Measurements from ENCODE around the gene ESPL1. TPM values are rescaled to one million over a fixed set of nuclear protein-coding genes. Genes with fewer than 3 reads are reported as not detected.
A peak's percentile ranks its signal among the peaks of the same experiment; 100 is the strongest.

ESPL1 gene
- total RNA-seq, 3 donors from 2014 or later = 0.33 to 1.3 (median 1.2) TPM

DNA sequence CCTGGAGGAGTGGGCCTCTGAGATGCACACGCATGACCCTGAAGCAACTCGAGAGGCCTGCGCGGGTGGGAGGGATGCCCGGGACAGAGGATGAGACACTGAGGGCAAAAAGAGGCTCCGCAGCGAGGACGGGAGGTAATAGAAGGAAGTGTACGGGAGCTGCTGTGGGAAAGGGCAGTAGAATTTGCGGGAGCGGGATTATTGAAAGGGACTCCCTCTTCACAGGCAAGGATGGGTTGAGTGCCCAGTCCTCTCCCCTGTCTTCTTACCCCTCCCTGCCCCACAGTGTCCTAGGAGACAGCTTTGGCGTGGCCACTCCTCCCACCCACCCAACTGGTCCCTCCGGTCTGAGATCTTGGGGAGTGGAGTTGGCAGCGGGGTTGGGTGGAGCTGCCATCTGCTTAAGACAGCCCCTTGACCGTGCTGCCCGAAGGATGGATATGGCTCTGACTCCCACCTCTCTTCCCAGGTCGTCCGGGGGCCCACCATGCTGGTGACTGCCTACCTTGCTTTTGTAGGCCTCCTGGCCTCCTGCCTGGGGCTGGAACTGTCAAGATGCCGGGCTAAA, 15.7 kb upstream of the ESPL1 start:
- Histone ChIP-seq H3K9me3 (no peaks in the 10 kb centered on the region), H3K36me3 (no peaks in the 10 kb centered on the region), H3K4me3 (peak overlapping the region; percentile 76 to 97 (median 88)), H3K4me1 (peaks cover 0 to 11% of the 10 kb centered on the region in 2 donors), H3K27ac (peak overlapping the region; percentile 84 to 97), H3K27me3 (no peaks in the 10 kb centered on the region)
- TF ChIP-seq POLR2AphosphoS5 (IDR thresholded peaks at IDR 0.05) = no peak
- TF ChIP-seq POLR2A (IDR thresholded peaks at IDR 0.05) = no peak
- TF ChIP-seq, protein P1, sequence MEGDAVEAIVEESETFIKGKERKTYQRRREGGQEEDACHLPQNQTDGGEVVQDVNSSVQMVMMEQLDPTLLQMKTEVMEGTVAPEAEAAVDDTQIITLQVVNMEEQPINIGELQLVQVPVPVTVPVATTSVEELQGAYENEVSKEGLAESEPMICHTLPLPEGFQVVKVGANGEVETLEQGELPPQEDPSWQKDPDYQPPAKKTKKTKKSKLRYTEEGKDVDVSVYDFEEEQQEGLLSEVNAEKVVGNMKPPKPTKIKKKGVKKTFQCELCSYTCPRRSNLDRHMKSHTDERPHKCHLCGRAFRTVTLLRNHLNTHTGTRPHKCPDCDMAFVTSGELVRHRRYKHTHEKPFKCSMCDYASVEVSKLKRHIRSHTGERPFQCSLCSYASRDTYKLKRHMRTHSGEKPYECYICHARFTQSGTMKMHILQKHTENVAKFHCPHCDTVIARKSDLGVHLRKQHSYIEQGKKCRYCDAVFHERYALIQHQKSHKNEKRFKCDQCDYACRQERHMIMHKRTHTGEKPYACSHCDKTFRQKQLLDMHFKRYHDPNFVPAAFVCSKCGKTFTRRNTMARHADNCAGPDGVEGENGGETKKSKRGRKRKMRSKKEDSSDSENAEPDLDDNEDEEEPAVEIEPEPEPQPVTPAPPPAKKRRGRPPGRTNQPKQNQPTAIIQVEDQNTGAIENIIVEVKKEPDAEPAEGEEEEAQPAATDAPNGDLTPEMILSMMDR (IDR thresholded peaks at IDR 0.05) = peak in 1 of 3 donors; percentile 21
- intact Hi-C loops (cut with DNase I; ENCODE audit: low total_unique reads) = loop anchor here (5.0 kb wide), 1 partner anchor 35 kb away; no protein-coding TSS in a partner anchor
- DNase-seq (ENCODE audit: low spot score in 2 of 2) = peak; percentile 60 to 72

DNA sequence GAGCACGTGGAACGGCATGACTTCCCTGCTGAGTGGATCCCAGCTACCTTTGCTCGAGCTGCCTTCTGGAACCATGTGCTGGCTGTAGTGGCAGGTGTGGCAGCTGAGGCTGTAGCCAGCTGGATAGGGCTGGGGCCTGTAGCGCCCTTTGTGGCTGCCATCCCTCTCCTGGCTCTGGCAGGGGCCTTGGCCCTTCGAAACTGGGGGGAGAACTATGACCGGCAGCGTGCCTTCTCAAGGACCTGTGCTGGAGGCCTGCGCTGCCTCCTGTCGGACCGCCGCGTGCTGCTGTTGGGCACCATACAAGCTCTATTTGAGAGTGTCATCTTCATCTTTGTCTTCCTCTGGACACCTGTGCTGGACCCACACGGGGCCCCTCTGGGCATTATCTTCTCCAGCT, 14.8 kb upstream of the ESPL1 start:
- TF ChIP-seq POLR2A (IDR thresholded peaks at IDR 0.05) (no peak), POLR2AphosphoS5 (IDR thresholded peaks at IDR 0.05) (no peak)
- H3K4me3 ChIP-seq = peak overlapping the region in 2 of 3 donors; percentile 76 to 97
- intact Hi-C loops (cut with DNase I; ENCODE audit: low total_unique reads) = loop anchor here (5.0 kb wide), 1 partner anchor 36 kb away; no protein-coding TSS in a partner anchor

DNA sequence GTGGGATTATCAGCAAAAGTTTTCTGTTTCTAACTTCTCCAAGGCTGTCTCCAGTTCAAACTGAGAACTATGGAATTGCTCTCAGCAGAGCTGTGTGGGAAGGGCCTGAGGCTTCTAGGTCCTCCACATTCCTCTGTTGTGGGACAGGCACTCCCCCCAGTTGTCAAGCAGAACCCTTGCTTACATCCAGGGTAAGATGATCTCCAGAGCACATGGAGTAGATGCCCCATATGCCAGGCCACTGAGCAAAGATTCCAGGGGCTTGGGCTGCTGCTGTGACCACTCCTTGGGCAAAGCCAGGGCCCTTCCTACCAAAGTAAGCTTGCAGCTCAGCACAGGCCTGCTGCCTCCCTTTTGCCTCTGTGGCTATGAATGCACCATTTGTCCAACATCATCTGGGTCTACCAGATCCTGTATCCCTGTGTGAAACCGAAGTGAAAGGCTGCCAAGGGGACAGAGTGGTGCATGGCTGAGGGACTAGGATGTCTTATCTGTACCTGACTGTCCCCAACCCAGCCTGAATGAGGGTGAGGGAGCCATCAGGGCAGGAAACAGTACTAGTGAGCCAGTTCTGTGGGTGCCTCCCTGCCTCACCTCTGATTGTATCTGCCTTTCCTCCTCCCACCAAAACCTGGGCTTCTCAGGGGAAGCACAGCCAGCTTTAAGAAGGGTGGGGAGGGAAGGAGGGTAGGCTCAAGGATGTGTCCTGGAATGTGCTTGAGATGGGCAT, 13.1 kb upstream of the ESPL1 start:
- H3K9me3 ChIP-seq = no peaks in the 10 kb centered on the region
- TF ChIP-seq, protein P1 (IDR thresholded peaks at IDR 0.05) = no peak
- no peak for TF ChIP-seq POLR2AphosphoS5 (IDR thresholded peaks at IDR 0.05)
- no peak for TF ChIP-seq POLR2A (IDR thresholded peaks at IDR 0.05)
- no peaks in the 10 kb centered on the region for H3K36me3 ChIP-seq
- peaks cover 0 to 11% of the 10 kb centered on the region in 2 donors for H3K4me1 ChIP-seq
- no peaks in the 10 kb centered on the region for H3K27me3 ChIP-seq
- intact Hi-C loops (cut with DNase I; ENCODE audit: low total_unique reads) = loop anchor here (5.0 kb wide), 1 partner anchor 38 kb away; no protein-coding TSS in a partner anchor
- no peak for DNase-seq (ENCODE audit: low spot score in 2 of 2)
- H3K27ac ChIP-seq = peak overlapping the region in 1 of 2 donors; percentile 5
- no peak overlapping the region for H3K4me3 ChIP-seq

More for the DNA sequence above, 14.8 kb upstream of the ESPL1 start:
- peaks cover 0 to 11% of the 10 kb centered on the region in 2 donors for H3K4me1 ChIP-seq
- H3K27me3 ChIP-seq = no peaks in the 10 kb centered on the region
- no peaks in the 10 kb centered on the region for H3K36me3 ChIP-seq
- no peak for DNase-seq (ENCODE audit: low spot score in 2 of 2)
- no peaks in the 10 kb centered on the region for H3K9me3 ChIP-seq
- peak overlapping the region; percentile 84 to 97 for H3K27ac ChIP-seq

DNA sequence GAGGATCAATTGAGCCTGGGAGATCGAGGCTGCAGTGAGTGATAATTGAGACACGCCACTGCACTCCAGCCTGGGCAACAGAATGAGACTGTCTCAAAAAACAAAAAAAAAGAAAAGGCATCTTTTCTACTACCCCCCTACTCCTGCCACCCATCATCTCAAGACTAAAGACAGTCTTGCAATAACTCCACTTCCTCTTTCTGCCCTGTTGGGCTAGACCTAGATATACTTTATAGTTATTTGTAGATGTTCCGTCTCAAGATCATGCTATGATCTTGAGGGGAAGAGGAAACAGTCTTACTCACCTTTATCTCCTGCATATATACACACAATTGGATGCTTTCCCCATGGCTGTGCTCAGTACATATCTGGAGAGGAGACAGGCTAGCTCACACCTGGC, 12.1 kb upstream of the ESPL1 start:
- Histone ChIP-seq H3K4me1 (peaks cover 0 to 11% of the 10 kb centered on the region in 2 donors), H3K27ac (no peak overlapping the region), H3K27me3 (no peaks in the 10 kb centered on the region), H3K9me3 (no peaks in the 10 kb centered on the region), H3K36me3 (no peaks in the 10 kb centered on the region), H3K4me3 (no peak overlapping the region)
- no peak for TF ChIP-seq POLR2A (IDR thresholded peaks at IDR 0.05)
- no peak for TF ChIP-seq POLR2AphosphoS5 (IDR thresholded peaks at IDR 0.05)
- TF ChIP-seq, protein P1 (IDR thresholded peaks at IDR 0.05) = no peak
- no peak for DNase-seq (ENCODE audit: low spot score in 2 of 2)
- intact Hi-C loops (cut with DNase I; ENCODE audit: low total_unique reads) = no loop called here

DNA sequence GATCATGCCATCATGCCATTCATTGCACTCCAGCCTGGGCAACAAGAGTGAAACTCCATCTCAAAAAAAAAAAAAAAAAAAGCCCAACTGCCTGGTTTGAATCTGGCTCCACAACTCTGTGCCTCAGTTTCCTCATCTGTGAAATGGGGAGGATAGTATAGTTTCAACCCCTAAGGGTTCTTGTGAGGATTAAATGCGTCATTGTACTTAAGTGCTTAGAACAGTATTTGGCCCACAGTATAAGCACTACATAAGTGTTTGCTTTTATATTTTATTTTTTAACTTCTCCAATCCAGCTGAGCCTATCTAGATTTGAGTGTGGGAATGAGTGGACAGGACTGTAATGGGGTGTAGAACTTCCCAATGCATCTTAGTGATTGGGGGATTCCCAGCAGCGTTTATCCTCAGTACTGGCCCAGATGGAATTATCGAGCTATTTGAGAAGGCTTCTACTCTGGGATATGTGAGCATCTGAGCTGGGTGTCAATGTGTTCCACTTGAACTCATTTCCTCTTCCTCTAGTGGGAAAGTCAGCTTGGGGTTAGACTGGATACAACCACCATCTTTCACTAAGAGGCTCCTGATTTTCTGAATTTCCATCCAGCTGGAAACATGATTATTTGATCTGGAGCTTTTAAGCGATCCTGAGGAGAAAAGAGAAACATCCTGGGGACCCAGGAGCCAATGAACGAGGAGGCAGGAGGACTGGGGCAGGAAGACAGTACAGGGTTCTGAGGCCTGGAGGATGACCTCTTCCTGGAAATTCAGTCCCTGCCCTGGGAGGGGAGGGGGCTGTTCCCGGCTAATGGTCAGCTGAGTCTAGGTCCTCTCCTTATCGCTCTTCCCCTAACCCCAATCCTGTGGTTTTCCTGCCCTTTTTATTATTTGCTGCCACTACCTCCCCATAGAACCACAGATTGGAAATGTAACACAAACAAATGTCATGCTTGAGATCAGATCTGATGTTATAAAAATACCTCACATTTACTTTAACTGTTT, 9.3 kb upstream of the ESPL1 start:
- Histone ChIP-seq H3K27me3 (no peaks in the 10 kb centered on the region), H3K27ac (no peak overlapping the region), H3K36me3 (no peaks in the 10 kb centered on the region), H3K4me3 (no peak overlapping the region), H3K9me3 (no peaks in the 10 kb centered on the region), H3K4me1 (no peaks in the 10 kb centered on the region)
- intact Hi-C loops (cut with DNase I; ENCODE audit: low total_unique reads) = no loop called here
- DNase-seq (ENCODE audit: low spot score in 2 of 2) = no peak
- no peak for TF ChIP-seq POLR2AphosphoS5 (IDR thresholded peaks at IDR 0.05)
- TF ChIP-seq, protein P1 (IDR thresholded peaks at IDR 0.05) = no peak
- no peak for TF ChIP-seq POLR2A (IDR thresholded peaks at IDR 0.05)

Measured in breast epithelium (tissue), 4 donors.